CD4-positive, alpha-beta T cell treated with Interferon gamma for 1 hour (primary cell): Measurements from ENCODE around the gene CSTF1.
A peak's percentile ranks its signal among the peaks of the same experiment; 100 is the strongest.
"Not testable (repeated sequence)": the region's sequence is repeated elsewhere in the genome, so short reads cannot be mapped to it uniquely, and the experiment has no call there.

ENCODE experiments used
- DNase-seq: peaks from one replicate; pipeline ENCODE4 v3.0.0-alpha.2; 2020

The CSTF1 gene

DNA sequence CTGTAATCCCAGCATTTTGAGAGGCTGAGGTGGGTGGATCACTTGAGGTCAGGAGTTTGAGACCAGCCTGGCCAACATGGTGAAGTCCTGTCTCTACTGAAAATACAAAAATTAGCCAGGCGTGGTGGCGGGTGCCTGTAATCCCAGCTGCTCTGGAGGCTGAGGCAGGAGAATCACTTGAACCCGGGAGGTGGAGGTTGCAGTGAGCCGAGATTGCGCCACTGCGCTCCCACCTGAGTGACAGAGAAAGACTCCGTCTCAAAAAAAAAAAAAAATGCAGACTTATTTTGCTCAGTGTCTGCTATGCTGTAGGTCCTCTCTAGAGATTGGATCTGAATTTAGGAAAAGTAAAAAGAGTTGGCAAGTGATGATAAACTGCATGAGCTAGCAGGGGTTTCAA is 18.8 kb downstream of the CSTF1 start:
- DNase-seq: not testable (repeated sequence)

DNA sequence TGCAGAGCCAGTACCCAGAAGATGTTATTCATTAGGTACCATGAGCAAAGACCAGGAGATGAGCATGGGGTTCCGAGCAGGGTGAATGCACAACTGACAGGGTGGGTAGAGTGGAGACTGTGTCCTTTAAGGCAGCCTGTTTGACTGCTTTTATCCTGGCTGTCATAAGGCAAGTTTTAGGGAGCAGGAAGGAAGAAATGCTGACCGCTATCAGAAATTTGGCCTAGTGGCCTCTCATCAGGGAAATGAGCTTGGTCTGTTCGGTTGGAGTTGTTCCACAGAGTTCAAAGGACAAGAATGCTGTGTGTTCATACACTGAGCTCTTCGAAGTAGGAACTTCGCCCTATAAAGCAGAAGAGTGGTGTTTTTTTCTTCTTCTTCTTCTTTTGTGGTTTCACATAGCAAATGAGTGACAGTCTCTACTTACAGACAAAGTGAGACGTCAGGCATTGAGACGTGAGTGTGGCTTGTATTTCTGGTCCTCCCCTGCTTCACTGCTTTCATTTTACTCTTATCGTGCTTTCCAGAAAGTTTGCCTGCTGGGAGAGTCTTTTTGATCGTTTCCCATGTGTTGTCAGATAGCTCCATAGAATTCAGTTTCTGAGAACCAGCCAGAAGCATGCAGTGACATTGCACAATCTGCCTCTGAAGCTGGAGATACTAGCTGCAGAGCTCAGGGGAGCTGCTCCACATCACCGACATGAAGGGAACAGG is 19.5 kb downstream of the CSTF1 start, which contains the start of gene CASS4:
Gene CASS4 (plus strand): TSS at position 502 of the 714 bp plus-strand sequence. CDS start 199 bp downstream, at position 701.
- DNase-seq: peak; percentile 22

DNA sequence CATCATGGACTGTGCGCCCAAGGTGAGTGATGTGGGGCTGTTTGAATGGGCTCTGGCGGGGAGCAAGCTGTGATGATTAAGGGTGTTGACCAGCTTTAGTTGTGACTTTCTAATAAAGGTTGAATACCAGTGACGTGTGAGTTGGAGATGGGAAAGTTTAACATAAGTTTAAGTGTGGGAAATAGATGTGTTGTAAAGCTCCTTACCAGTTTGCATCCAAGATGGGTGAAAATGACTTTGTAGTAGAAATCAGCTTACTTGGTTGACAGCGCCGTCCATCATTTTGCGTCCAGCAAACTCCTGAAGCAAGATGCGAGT is 20.0 kb downstream of the CSTF1 start:
- no peak for DNase-seq

DNA sequence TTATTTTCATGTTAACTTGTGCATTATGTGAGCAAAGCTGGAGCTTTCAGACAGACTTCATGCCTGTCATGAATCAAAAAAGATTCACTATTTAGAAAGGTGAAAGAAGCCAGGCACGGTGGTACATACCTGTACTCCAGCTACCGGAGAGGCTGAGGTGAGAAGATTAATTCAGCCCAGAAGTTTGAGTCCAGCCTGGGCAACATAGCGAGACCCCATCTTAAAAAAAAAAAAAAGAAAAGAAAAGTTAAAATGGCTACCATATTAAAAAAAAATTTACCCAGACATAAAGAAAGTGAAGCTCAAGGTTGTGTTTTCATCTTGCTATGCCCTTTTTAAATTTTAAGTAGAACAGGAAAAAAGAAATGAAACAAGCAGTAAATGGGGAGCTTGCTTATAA is 20.5 kb downstream of the CSTF1 start:
- no peak for DNase-seq

DNA sequence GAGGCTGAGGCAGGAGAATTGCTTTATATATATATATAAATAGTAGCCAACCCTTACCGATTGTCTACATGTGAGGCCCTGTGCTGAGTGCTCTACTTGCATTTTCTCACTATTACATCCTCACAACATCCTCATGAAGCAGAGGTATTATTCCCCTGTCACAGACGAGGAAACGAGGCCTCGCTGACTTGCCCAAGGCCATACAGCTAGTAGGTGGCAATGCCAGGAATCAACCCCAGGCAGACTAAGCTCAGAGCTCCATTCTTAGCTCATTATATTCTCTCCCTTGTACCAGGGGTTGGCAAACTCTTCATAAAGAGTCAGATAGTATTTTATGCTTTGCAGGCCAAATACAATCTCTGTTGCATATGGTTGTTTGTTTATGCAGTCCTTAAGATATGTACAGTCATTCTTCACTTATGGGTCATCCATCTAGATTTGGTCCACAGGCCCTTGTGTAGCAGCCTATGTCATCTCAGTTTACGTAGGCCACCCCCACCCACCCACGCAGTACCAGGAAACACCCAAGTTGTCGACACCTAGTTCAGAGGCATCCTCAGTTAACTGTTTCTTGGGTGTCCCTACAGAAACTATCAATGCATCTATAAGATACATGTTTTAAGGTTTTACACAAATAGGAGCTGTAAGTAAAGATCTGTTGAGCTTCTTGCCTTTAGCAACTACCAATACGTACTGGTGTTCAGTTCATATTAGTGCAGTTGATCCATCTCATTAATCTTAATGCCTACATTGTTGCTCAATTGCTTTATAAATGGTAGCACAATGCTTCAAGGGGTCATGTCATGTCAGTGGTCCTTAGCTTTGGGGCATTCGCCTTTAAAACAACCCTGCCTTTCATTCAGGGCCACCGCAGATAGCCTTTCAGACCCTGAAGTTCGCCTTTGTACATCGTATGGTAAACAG is 22.7 kb downstream of the CSTF1 start:
- peak; percentile 36 for DNase-seq

DNA sequence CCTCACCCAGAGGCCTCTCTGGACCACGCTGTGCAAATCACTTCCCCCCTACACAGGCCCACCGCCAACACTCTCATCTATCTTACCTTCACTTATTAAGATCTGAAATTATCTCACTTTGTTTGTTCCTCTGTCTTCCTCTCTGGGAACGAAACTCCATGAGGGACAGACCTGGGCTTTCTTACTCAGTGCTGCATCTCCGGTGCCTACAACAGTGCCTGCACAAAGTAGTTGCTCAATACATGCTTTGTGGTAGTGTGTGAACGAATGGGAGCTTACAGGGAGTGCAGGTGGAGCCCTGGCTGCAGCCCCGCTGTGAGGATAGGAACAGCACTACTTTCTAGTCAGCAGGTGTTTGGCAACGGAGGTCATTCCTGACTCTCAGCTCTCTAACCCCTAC is 25.0 kb downstream of the CSTF1 start:
- no peak for DNase-seq

DNA sequence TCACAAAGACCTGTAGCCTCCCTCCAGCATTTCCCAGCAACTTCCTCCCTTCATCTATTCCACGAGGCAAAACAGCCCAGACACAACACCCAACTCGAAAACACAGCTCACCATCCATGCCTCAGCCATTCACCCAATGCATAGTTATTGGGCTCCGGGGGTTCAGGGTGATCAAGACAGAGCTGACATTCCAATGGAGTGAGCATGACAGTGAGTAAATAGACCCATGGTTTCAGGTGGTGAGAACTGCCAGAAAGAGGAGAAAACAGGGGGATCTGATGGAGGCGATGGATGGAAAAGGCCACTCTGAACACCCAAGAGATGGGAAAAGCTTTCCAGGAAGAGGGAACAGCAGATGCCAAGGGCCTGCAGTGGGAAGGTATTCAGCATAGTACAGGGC is 25.5 kb downstream of the CSTF1 start:
- no peak for DNase-seq

DNA sequence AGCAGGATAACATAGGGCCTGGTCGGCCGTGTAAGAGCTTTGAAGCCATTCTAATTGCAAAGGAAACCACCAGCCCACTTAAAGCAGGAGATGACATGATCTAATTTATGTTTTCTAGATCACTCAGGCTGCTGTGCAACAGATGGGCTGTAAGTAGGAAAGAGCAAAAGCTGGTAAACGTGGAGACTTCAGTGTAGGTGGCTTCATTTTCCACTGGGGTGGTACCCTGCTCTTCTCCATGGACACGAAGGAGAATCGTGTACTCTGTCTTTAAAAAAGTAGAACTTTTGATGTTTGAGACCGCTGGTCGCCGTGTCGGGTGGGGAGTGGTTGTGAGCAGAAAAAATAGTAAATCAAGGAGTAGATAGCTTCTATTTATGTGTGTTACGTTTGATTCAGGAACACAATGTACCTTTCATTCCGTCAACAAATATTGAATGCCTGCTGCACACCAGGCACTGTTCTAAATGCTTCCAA is 26.0 kb downstream of the CSTF1 start:
- no peak for DNase-seq

DNA sequence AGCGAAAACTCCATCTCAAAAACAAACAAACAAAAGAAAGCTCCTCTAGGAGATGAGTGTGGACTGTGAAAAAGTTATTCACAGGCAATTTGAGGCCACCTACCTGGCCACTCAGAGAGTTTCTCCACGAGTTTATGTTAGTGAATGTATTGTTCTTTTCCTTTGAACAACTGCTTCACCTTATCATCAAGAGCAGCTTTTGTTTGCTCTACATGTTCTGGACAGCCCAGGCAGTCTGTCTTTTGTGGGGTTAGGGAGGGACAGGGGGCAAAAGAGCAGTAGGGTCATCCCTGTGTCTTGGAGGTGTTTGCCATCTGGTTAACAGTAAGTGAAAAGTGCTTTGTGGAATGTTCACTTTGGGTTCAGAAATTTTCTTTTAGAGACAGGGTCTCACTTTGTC is 27.6 kb downstream of the CSTF1 start:
- no peak for DNase-seq

DNA sequence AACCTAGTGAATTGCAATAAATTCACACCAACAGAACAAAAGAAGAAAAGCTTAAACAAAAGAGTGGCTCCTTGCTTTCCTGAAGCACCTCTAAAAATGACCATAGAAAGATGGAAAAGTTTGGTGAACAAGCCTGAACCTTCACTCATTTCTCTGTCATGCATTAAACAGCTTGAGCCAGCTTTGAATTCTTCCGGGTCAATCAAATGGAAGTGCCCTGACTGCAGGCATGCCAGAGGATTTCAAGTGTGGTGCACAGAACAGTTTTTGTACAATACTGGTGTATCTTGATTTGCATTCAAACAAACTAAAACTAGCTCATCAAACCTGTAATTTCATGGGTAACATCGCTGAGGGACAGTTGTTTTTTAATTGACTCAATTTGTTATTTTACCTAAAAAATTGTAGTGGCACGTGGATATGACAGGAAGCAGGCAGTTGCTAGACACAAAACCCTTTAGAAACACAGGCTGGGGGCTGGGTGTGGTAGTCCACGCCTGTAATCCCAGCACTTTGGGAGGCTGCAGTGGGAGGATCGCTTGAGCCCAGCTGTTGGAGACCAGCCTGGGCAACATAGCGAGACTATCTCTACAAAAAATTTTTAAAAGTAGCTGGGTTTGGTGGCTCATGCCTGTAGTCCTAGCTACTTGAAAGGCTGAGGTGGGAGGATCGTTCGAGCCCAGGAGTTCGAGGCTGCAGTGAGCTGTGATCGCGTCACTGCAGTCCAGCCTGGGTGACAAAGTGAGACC is 28.7 kb downstream of the CSTF1 start:
- no peak for DNase-seq

DNA sequence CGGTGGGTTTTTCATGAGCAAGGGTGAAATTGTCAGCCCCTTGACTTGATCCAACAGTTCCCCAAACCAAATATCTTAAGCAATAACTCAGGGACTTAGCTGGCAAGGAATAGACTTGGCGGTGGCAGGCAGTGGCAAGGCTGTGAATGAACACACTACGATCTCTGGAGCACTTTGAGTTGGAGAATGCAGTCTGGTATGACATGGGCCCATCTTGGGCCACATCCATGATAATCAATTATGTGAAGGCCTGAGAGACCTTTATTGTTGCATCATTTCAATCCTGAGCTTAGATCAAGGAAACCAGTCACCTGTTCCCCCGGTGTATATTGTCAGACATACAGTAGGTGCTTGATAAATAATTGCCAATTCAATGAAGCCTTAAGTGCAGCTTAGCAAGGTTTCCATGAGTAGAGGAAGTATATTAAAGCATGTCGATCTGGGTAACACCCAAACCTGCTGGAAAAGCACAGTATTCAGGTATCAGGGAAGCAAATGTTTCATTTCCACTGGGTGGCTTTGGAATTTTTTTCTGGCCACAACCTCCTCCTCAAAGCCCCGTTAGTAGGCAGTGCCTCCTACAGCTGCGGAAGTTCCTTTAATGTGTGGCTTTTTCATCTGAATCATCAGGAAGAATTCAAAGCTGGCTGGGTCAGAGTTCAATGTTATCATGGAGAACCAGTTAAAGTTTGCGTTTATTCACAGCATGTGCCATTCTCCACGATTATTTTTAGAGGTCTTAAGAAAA is 29.8 kb downstream of the CSTF1 start:
- DNase-seq: no peak

DNA sequence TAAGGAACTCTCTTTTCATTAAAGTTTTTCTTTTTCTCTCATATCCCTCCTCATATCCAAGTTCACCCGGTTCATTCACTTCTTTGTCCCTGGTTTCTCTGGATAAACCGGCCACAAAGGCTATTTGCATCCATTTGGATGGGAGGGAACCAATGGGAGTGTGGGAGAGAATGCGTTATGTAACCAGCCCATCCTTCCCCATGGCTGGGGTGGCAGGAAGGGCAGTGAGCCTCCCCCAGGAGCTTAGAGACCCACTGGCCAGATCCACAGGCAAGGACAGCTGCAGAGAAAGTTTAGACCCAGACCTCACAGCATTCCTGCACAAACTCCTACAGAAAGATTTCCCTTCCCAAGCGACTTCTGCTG is 30.4 kb downstream of the CSTF1 start:
- no peak for DNase-seq

DNA sequence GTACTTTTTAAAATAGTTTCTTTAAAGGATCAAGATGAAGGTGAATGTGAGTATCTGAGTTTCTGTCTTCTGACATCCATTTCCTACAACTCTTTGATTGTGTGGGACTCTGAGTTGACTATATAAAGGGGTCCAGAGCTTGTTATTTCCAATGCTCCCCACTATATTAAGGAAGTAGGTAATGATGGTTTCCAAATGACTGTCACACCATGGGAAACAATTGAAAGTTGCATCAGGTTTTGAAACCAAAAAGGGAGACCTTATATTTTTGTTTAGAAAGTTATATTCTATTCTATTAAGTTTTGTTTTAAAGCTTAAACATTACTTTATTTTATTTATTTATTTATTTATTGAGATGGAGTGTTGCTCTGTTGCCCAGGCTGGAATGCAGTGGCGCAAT is 30.8 kb downstream of the CSTF1 start:
- no peak for DNase-seq

DNA sequence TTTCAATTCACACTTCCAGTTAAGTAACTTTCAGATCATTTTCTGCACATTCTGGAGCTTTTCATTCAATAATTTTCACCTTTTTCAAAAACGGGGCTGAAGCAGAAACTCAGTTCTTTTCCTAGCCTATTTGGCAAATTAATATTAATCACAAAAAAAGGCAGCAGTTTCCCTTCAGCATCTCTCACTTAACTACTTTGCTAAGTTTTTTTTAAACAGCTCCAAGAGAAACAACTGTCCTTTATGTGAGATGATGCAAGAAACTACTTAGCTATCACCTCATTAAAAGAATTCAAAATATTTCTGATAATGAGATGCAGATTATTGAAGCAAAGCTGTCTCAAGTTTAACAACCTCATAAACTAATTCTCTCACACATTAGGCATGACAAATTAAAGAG is 31.4 kb downstream of the CSTF1 start:
- no peak for DNase-seq

DNA sequence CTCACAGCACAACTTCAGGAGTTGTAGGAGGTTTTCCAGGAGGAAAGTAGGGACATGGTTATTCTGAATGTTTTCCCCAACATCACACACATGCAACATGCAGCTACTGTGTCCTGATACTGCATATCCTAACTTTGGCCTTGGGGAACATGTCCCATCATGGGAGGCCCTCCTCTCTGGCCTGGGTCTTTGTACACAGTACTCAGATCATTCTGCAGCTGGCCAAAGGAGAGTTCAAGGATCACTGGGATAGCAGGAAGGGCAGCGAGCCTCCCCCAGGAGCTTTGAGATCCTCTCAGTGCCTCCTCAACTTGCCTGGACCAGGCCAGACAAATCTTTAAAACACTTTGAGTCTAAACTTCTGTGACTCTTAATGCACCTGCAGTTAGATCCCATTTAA is 32.5 kb downstream of the CSTF1 start:
- DNase-seq: no peak

DNA sequence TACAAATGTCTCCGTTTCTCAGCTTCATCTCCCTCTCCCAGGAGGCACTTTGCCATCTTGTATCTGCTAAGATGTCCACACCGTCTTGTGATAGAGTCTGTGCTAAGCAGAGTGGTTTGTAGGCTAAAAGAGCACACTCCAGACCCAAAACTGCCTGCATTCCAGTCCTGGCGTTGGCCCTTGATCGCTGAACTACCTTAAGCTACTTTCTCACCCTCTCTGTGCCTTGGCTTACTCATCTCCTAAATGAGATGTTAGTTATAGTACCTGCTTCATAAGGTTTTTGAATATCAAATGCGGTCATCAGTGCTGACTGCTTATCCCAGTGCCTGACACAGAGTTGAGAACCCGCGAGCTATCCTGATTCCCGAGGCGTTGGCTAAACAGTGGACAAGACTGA is 33.6 kb downstream of the CSTF1 start:
- DNase-seq: no peak

DNA sequence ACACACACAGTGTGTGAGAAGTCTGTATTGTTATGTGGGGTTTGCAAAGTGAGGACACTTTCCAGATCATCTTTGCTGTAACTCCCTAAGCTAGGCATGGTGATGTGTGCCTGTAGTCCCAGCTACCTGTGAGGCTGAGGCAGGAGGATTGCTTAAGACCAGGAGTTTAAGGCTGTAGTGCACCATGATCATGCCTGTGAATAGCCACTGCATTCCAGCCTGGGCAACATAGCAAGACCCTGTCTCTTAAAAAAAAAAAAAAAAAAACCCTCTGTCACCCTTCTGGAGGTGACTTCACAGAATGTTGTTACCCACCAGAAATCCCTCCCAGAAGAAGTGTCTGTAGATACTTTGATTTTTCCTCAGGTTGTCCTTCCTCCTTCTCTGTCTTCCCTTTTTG is 34.5 kb downstream of the CSTF1 start:
- no peak for DNase-seq

DNA sequence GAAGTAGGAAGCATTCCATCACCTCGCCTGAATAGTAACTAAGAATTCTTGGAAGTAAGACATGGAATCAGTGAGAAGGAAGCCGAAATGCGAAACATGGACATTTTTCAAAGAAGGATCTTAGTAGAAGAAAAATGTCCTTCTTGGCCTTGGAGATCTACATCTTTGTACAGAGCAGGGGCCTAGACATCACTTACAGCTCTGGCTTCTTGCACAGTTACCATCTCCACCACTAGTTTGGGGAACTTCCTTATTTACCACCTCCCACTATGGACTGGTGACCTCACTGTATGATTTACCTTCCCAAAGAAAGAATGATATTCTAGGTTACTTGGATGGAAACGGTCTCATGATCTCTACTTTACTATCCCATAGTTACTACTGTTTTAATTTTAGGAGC is 35.4 kb downstream of the CSTF1 start:
- DNase-seq: no peak

DNA sequence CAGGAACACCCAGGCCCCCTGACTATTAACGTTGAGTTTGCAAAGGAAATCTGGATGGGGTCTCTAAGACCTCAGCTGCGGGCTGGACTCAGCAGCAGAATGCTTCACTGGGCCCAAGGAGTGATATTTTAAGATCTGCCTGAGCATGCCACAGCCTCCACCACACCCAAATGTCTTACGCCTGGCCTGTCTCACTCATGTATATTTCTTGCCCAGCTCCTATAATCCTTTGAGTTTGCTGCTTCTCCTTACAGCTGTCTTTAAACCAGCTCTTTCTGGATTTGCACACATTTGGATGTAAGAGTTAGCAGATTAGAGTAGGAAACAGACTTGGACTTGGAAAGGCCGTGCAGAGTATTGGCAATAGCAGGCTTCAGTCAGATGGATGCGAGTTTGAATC is 36.0 kb downstream of the CSTF1 start:
- DNase-seq: no peak

DNA sequence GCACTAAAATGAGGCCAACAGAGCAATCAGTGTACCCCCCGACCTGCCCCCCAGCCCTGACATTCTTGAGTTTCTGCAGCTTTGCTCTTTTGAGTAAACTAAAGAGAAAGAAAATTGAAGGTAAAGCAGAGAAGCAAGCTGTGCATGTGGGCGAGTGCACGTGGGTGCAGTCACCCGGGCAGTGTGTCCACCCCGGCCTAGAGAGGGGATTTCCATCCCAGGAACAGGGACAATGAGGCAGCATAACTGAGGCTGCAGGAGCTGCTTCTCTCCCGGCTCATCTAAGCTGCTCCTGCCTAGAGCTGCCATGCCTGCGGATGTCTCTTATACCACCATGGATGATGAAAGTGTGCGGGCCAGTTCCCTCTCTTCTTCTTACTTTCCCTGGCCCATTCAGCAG is 36.4 kb downstream of the CSTF1 start:
- no peak for DNase-seq

DNA sequence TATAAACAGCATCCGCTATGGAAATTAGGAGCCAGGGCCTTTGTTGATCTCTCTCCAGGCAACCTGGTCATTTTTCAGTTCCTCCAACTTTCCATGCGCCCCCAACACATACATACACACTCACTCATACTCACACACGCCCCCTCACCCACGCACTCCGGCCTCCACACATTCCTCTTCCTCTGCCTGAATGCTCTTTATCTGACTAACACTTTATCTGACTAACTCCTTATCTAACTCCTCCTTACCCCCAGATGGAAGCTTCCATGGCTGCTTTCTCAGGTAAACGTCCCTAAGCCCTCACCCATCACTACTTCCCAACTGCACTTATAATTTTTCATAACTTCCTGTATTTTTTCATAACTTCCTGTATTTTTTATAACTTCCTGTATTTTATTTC is 37.1 kb downstream of the CSTF1 start:
- DNase-seq: no peak

DNA sequence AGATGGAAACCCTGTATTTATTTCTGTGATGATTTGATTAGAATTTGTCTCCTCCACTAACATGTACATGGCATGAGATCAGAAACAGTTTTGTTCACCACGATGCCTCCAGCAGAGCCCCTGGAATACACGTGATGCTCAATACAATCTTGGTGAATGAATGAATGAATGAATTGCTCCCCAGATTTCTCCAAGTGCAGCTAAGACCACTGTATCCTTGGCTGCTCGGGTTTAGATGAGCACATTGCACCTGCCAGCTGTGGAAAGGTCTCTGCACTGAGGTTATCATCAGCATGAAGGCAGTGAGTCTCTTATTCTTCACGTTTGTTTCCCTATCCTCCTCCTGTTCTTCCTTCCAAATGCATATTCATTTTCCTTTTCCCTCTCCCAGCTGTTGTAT is 37.5 kb downstream of the CSTF1 start:
- no peak for DNase-seq

DNA sequence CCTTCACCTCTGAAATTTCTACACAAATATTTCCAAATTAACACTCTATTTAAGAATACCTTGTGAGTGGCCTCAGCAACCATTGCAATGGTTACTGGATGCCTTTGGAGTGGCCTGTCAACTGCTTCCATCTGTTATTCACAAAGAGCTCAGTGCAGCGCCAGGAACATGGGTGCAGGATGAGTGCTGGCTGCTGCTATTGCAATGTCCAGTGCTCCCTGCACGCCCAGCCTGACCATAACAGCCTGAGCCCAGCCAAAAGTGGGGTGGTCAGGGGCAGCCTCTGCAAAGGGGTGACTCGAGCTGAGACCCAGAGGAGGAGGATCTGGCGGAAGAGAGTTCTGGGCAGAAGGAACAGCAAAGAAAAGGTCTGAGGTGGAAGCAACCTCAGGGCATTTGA is 38.0 kb downstream of the CSTF1 start:
- DNase-seq: no peak
